IPS-15b (cell line): Measurements from ENCODE around the gene USP13.

Source experiments
- H3K27me3 ChIP-seq: one replicate; pipeline ENCODE4 v1.6.1; 2013; ENCODE audit warnings: low read length; ENCODE audit not compliant: control insufficient read depth, insufficient read depth
- H3K36me3 ChIP-seq: one replicate; pipeline ENCODE4 v1.6.1; 2013; ENCODE audit warnings: low read length; ENCODE audit not compliant: control insufficient read depth, insufficient read depth
- H3K4me1 ChIP-seq: one replicate; pipeline ENCODE4 v1.6.1; 2013; ENCODE audit warnings: mild to moderate bottlenecking, low read length; ENCODE audit not compliant: control insufficient read depth, insufficient read depth
- H3K4me3 ChIP-seq: one replicate; pipeline ENCODE4 v1.5.1; 2013; ENCODE audit warnings: low read depth, low read length
- H3K9ac ChIP-seq: one replicate; pipeline ENCODE4 v1.6.1; 2013; ENCODE audit warnings: low read depth, mild to moderate bottlenecking, low read length
- H3K9me3 ChIP-seq: one replicate; pipeline ENCODE4 v1.6.1; 2013; ENCODE audit warnings: mild to moderate bottlenecking, low read length; ENCODE audit not compliant: control insufficient read depth, insufficient read depth

USP13 gene

GRCh38 chr3:179706233-179706632, 53.4 kb downstream of the USP13 start:
- Histone ChIP-seq H3K27me3 (no peaks in the 10 kb centered on the region), H3K9me3 (no peaks in the 10 kb centered on the region), H3K9ac (no peak overlapping the region), H3K4me1 (peaks cover 21% of the 10 kb centered on the region), H3K4me3 (no peak overlapping the region), H3K36me3 (no peaks in the 10 kb centered on the region)

- H3K9me3 ChIP-seq: no peaks in the 10 kb centered on the region
- no peak overlapping the region for H3K4me3 ChIP-seq
- H3K36me3 ChIP-seq: no peaks in the 10 kb centered on the region
- H3K9ac ChIP-seq: no peak overlapping the region
- peaks cover 25% of the 10 kb centered on the region for H3K4me1 ChIP-seq
- H3K27me3 ChIP-seq: no peaks in the 10 kb centered on the region
Measured at GRCh38 chr3:179710079-179710478, 57.2 kb downstream of the USP13 start.

- Histone ChIP-seq H3K36me3 (no peaks in the 10 kb centered on the region), H3K27me3 (no peaks in the 10 kb centered on the region), H3K9ac (no peak overlapping the region), H3K4me3 (no peak overlapping the region), H3K4me1 (peaks cover 25% of the 10 kb centered on the region), H3K9me3 (no peaks in the 10 kb centered on the region)
Measured at GRCh38 chr3:179713643-179714090, 60.8 kb downstream of the USP13 start.

- Histone ChIP-seq H3K27me3 (no peaks in the 10 kb centered on the region), H3K4me1 (peaks cover 16% of the 10 kb centered on the region), H3K4me3 (no peak overlapping the region), H3K36me3 (no peaks in the 10 kb centered on the region), H3K9me3 (no peaks in the 10 kb centered on the region), H3K9ac (no peak overlapping the region)
Measured at GRCh38 chr3:179715582-179715981, 62.7 kb downstream of the USP13 start.

- peaks cover under 1% of the 10 kb centered on the region for H3K36me3 ChIP-seq
- H3K9me3 ChIP-seq: no peaks in the 10 kb centered on the region
- H3K4me3 ChIP-seq: no peak overlapping the region
- peaks cover 13% of the 10 kb centered on the region for H3K4me1 ChIP-seq
- no peaks in the 10 kb centered on the region for H3K27me3 ChIP-seq
- no peak overlapping the region for H3K9ac ChIP-seq
Measured at GRCh38 chr3:179716226-179716625, 63.4 kb downstream of the USP13 start.

GRCh38 chr3:179716811-179717210, 64.0 kb downstream of the USP13 start:
- no peak overlapping the region for H3K4me3 ChIP-seq
- H3K36me3 ChIP-seq: peaks cover 4% of the 10 kb centered on the region
- no peaks in the 10 kb centered on the region for H3K9me3 ChIP-seq
- no peak overlapping the region for H3K9ac ChIP-seq
- H3K27me3 ChIP-seq: no peaks in the 10 kb centered on the region
- H3K4me1 ChIP-seq: peaks cover 9% of the 10 kb centered on the region

- Histone ChIP-seq H3K36me3 (peaks cover 4% of the 10 kb centered on the region), H3K4me1 (peaks cover 6% of the 10 kb centered on the region), H3K27me3 (no peaks in the 10 kb centered on the region), H3K9me3 (no peaks in the 10 kb centered on the region), H3K4me3 (no peak overlapping the region), H3K9ac (no peak overlapping the region)
Measured at GRCh38 chr3:179717219-179717618, 64.4 kb downstream of the USP13 start.

- H3K36me3 ChIP-seq: peaks cover 4% of the 10 kb centered on the region
- H3K27me3 ChIP-seq: no peaks in the 10 kb centered on the region
- peaks cover 6% of the 10 kb centered on the region for H3K4me1 ChIP-seq
- H3K4me3 ChIP-seq: no peak overlapping the region
- H3K9me3 ChIP-seq: no peaks in the 10 kb centered on the region
- no peak overlapping the region for H3K9ac ChIP-seq
Measured at GRCh38 chr3:179719048-179719734, 66.4 kb downstream of the USP13 start.

- H3K4me1 ChIP-seq: peaks cover 6% of the 10 kb centered on the region
- H3K4me3 ChIP-seq: no peak overlapping the region
- H3K36me3 ChIP-seq: peaks cover 4% of the 10 kb centered on the region
- no peaks in the 10 kb centered on the region for H3K9me3 ChIP-seq
- H3K27me3 ChIP-seq: no peaks in the 10 kb centered on the region
- no peak overlapping the region for H3K9ac ChIP-seq
Measured at GRCh38 chr3:179720196-179720595, 67.4 kb downstream of the USP13 start.

- Histone ChIP-seq H3K27me3 (no peaks in the 10 kb centered on the region), H3K9me3 (no peaks in the 10 kb centered on the region), H3K9ac (no peak overlapping the region), H3K36me3 (peaks cover 10% of the 10 kb centered on the region), H3K4me1 (peaks cover 6% of the 10 kb centered on the region), H3K4me3 (no peak overlapping the region)
Measured at GRCh38 chr3:179723617-179724016, 70.8 kb downstream of the USP13 start.

- Histone ChIP-seq H3K4me1 (no peaks in the 10 kb centered on the region), H3K27me3 (no peaks in the 10 kb centered on the region), H3K9ac (no peak overlapping the region), H3K9me3 (no peaks in the 10 kb centered on the region), H3K4me3 (no peak overlapping the region), H3K36me3 (peaks cover 14% of the 10 kb centered on the region)
Measured at GRCh38 chr3:179726075-179726699, 73.3 kb downstream of the USP13 start.

- Histone ChIP-seq H3K4me3 (no peak overlapping the region), H3K36me3 (peaks cover 10% of the 10 kb centered on the region), H3K4me1 (no peaks in the 10 kb centered on the region), H3K27me3 (no peaks in the 10 kb centered on the region), H3K9ac (no peak overlapping the region), H3K9me3 (no peaks in the 10 kb centered on the region)
Measured at GRCh38 chr3:179729086-179729485, 76.2 kb downstream of the USP13 start.
